K562 (cell line): ENCODE measurements around the gene GRK4.

Source experiments
- CTCF ChIP-seq, 3 experiments: IDR thresholded peaks in 2 of 3; conservative IDR thresholded peaks in 1 of 3; 2 replicates each; pipeline ENCODE4 v1.5.1; 2011 to 2012; ENCODE audit warnings: low read length in 3 of 3, mild to moderate bottlenecking in 3 of 3, control low read depth in 2 of 3, improper control_type of control experiment in 1 of 3, inconsistent platforms in 1 of 3, low read depth in 1 of 3, mixed read lengths in 1 of 3, moderate library complexity in 1 of 3; ENCODE audit not compliant: insufficient read depth in 2 of 3
- NUFIP1 ChIP-seq: fragments of 450-650 bp; IDR thresholded peaks from 2 replicates; pipeline ENCODE4 v1.6.1; 2018; ENCODE audit not compliant: partially characterized antibody
- RCOR1 ChIP-seq, 2 experiments: IDR thresholded peaks; 2 replicates each; pipeline ENCODE4 v1.6.1; 2012; ENCODE audit warnings: low read depth in 2 of 2, low read length in 2 of 2, borderline replicate concordance in 1 of 2, improper control_type of control experiment in 1 of 2
- SNRNP70 ChIP-seq: fragments of 200-400 bp; formaldehyde crosslinking; optimal IDR thresholded peaks from 2 replicates; pipeline ENCODE3; 2017; ENCODE audit warnings: low read depth, low read length
- ZFP36 ChIP-seq: fragments of 150-350 bp; IDR thresholded peaks from 2 replicates; pipeline ENCODE4 v1.6.1; 2018; ENCODE audit warnings: low read length, low read depth; ENCODE audit not compliant: partially characterized antibody
- ZNF134 ChIP-seq: fragments of 250-450 bp; sonication (Bioruptor Pico); conservative IDR thresholded peaks from 2 replicates; pipeline ENCODE4 v1.4.0; 2020
- ZNF274 ChIP-seq: IDR thresholded peaks from 2 replicates; pipeline ENCODE4 v1.6.1; 2011; ENCODE audit warnings: low read depth, mild to moderate bottlenecking, low read length, moderate library complexity, borderline replicate concordance

- TF ChIP-seq ZNF134 (CRISPR knock-in tag) (no peak), RCOR1 (IDR thresholded peaks at IDR 0.05; ENCODE audit: borderline replicate concordance in 1 of 2, low read depth in 2 of 2, low read length in 2 of 2) (peak; percentile 44 to 92; a peak in 3 of 4 replicates), SNRNP70 (no peak), NUFIP1 (no peak), CTCF (IDR thresholded peaks at IDR 0.05 in 2 of 3, conservative IDR thresholded peaks at IDR 0.05 in 1 of 3; ENCODE audit: insufficient read depth in 2 of 3, low read depth in 1 of 3, low read length in 3 of 3) (no peak), ZNF274 (no peak), ZFP36 (no peak)
These were observed 116.3 kb downstream of the GRK4 start for GRCh38 chr4:3079694-3080123.
